HepG2 (cell line): ENCODE measurements around the gene PIP5K1C. TPM values are rescaled to one million over a fixed set of nuclear protein-coding genes. Genes with fewer than 3 reads are reported as not detected.

Experiments
- ATAC-seq: fragments of 200-7000 bp; cut with Tn5 transposase; 3 replicates; pipeline ENCODE4 v1.9.1; 2020; ENCODE audit warnings: mild to moderate bottlenecking, moderate library complexity
- BruUV-seq: library from RNA; stranded (reverse); fragments of 400-500 nt; replicated peaks from 2 replicates; lab custom pipeline; 2021; lab: Mats Ljungman, UMichigan
- CTCF ChIA-PET: fragments of 300-600 bp; formaldehyde crosslinking; extraction: SDS; loops from one replicate; lab custom pipeline; 2021; ENCODE audit warnings: low total read pairs, inconsistent platforms, low intra/inter-chr PET ratio; lab: Yijun Ruan, JAX
- POLR2A ChIA-PET: fragments of 350-600 bp; sonication (Branson Sonifier 250); formaldehyde crosslinking; loops from one replicate; lab custom pipeline; 2020; ENCODE audit warnings: antibody characterized with exemption, inconsistent platforms; lab: Yijun Ruan, JAX
- DNase-seq: peaks from one replicate; pipeline ENCODE4 v3.0.0-alpha.2; 2015; ENCODE audit warnings: low spot score
- FAIRE-seq: peaks from 3 replicates; lab custom pipeline; 2011; peaks lifted over from hg19 to GRCh38; lab: Jason Lieb, UNC
- H2AFZ ChIP-seq: one replicate; pipeline ENCODE4 v1.6.1; 2011; ENCODE audit warnings: low read length, inconsistent platforms
- H3K27ac ChIP-seq: fragments of 300-600 bp; 3 replicates; pipeline ENCODE4 v1.8.0; 2011; ENCODE audit warnings: mixed run types, mild to moderate bottlenecking, mixed read lengths, low read length, inconsistent platforms; ENCODE audit not compliant: insufficient read depth; ENCODE audit errors: extremely low read length
- H3K27me3 ChIP-seq, 2 experiments: fragments of 200-600 bp in 1 of 2; 2 replicates in 1 of 2; 3 replicates in 1 of 2; pipeline versions ENCODE4 v1.6.0 to v1.8.0; 2011; ENCODE audit warnings: low read length in 2 of 2, mild to moderate bottlenecking in 2 of 2, moderate library complexity in 2 of 2, inconsistent platforms in 1 of 2; ENCODE audit not compliant: insufficient read depth in 2 of 2, control insufficient read depth in 1 of 2
- H3K36me3 ChIP-seq, 2 experiments: fragments of 200-600 bp in 1 of 2; replicated peaks in 1 of 2; 2 replicates in 1 of 2; 3 replicates in 1 of 2; pipeline versions ENCODE4 v1.5.1 to v1.8.0; 2011; ENCODE audit warnings: low read length in 2 of 2, inconsistent platforms in 1 of 2; ENCODE audit not compliant: insufficient read depth in 2 of 2, control insufficient read depth in 1 of 2
- H3K4me1 ChIP-seq: 2 replicates; pipeline ENCODE4 v1.5.1; 2012; ENCODE audit warnings: low read length, inconsistent platforms; ENCODE audit not compliant: insufficient read depth
- H3K4me2 ChIP-seq: 2 replicates; pipeline ENCODE4 v1.6.0; 2011; ENCODE audit warnings: low read depth, low read length, inconsistent platforms
- H3K4me3 ChIP-seq, 3 experiments: fragments of 200-600 bp in 1 of 3; sonication (generic), shearing (Covaris generic) in 1 of 3; replicated peaks in 1 of 3; 2 replicates each; pipeline ENCODE4 v1.5.1; 2011 to 2016; ENCODE audit warnings: low read length in 3 of 3, inconsistent platforms in 2 of 3, low read depth in 2 of 3, mild to moderate bottlenecking in 2 of 3, control low read depth in 1 of 3, mixed read lengths in 1 of 3; ENCODE audit not compliant: insufficient read depth in 1 of 3
- H3K79me2 ChIP-seq: one replicate; pipeline ENCODE4 v1.6.1; 2011; ENCODE audit warnings: low read length, inconsistent platforms; ENCODE audit not compliant: insufficient read depth
- H3K9ac ChIP-seq: 2 replicates; pipeline ENCODE4 v1.6.0; 2011; ENCODE audit warnings: mild to moderate bottlenecking, low read depth, low read length, inconsistent platforms; ENCODE audit not compliant: insufficient read depth
- H3K9me3 ChIP-seq: 2 replicates; pipeline ENCODE4 v1.5.1; 2012; ENCODE audit warnings: mild to moderate bottlenecking, low read length
- H4K20me1 ChIP-seq: 2 replicates; pipeline ENCODE4 v1.6.0; 2011; ENCODE audit warnings: inconsistent platforms, mild to moderate bottlenecking, low read length, moderate library complexity; ENCODE audit not compliant: insufficient read depth
- CREM ChIP-seq, 2 experiments: sonication (generic) in 1 of 2; formaldehyde crosslinking in 1 of 2; IDR thresholded peaks; 2 replicates each; pipeline versions ENCODE4 v1.4.0 to v1.6.1; 2016 to 2020; ENCODE audit warnings: antibody characterized with exemption in 1 of 2, mild to moderate bottlenecking in 1 of 2, missing genetic modification reagents in 1 of 2
- HOMEZ ChIP-seq: IDR thresholded peaks from 2 replicates; pipeline ENCODE4 v1.6.1; 2016; ENCODE audit warnings: low read depth
- MAFK ChIP-seq, 2 experiments: IDR thresholded peaks in 1 of 2; conservative IDR thresholded peaks in 1 of 2; 2 replicates each; pipeline ENCODE4 v1.6.1; 2011; ENCODE audit warnings: improper control_type of control experiment in 2 of 2, low read length in 2 of 2
- ZFP82 ChIP-seq: sonication (generic); formaldehyde crosslinking; IDR thresholded peaks from 2 replicates; pipeline ENCODE4 v1.5.1; 2020; ENCODE audit warnings: mild to moderate bottlenecking, missing genetic modification reagents, borderline replicate concordance
- ZNF746 ChIP-seq: sonication (generic); formaldehyde crosslinking; IDR thresholded peaks from 2 replicates; pipeline ENCODE4 v1.8.0; 2022; ENCODE audit warnings: mild to moderate bottlenecking, missing genetic modification reagents
- ZNF770 ChIP-seq: sonication (generic); formaldehyde crosslinking; IDR thresholded peaks from 2 replicates; pipeline ENCODE4 v1.5.0; 2020; ENCODE audit warnings: mild to moderate bottlenecking, missing genetic modification reagents
- WGBS: methylation state at CpG from one replicate; pipeline ENCODE4 v1.1.6; 2017; ENCODE audit warnings: low lambda C conversion rate; 5-methylcytosine and 5-hydroxymethylcytosine counted together
- in situ Hi-C: cut with HindIII; loops from 2 replicates; pipeline ENCODE4 v1.10.0; 2017; ENCODE audit warnings: low pct_unique_long_range_greater_than_20kb; ENCODE audit not compliant: extremely low pct_ligation_motif_present
- intact Hi-C: fragments of 100-400 bp; cut with micrococcal nuclease; formaldehyde crosslinking; loops from one replicate; pipeline ENCODE4 v1.10.0; 2022; ENCODE audit not compliant: unreplicated experiment
- polyA plus RNA-seq, 8 experiments: library from polyadenylated mRNA; depleted of rRNA in 3 of 8; stranded (reverse) in 7 of 8; unstranded in 1 of 8; fragments of >200 nt; fragmentation: Illumina TruSeq in 4 of 8; extraction: Trizol in 4 of 8; gene quantifications; 2 replicates each; pipeline versions ENCODE4 v1.2.1 to v1.2.3, GENCODE V29; 2011 to 2016; ENCODE audit warnings: low read depth in 4 of 8, missing spikeins in 1 of 8, mixed read lengths in 1 of 8; ENCODE audit not compliant: insufficient read depth in 1 of 8
- total RNA-seq, 5 experiments: library from RNA; depleted of rRNA; stranded (reverse); fragments of >200 nt; fragmentation: Illumina TruSeq; extraction: Trizol; gene quantifications; 2 replicates each; pipeline ENCODE4 v1.2.3, GENCODE V29; 2016; ENCODE audit warnings: low read depth in 1 of 5

The PIP5K1C gene
- total and polyA plus RNA-seq, 2 of the 13 experiments (the other 11 are each of a cell fraction or from before 2014, with no cell fraction given), result 3.6 to 4.3 TPM

GRCh38 chr19:3712663-3713611 lies 12.7 kb upstream of the PIP5K1C start:
- in situ Hi-C loops (no loop called here), intact Hi-C loops (no loop called here)
- Histone ChIP-seq H3K27me3 (no peaks in the 10 kb centered on the region), H3K4me2 (no peak overlapping the region), H3K4me1 (peaks cover 52% of the 10 kb centered on the region), H3K36me3 (no peaks in the 10 kb centered on the region), H3K9ac (no peak overlapping the region), H3K9me3 (no peaks in the 10 kb centered on the region), H2AFZ (no peak overlapping the region), H3K27ac (peak overlapping the region; percentile 48), H4K20me1 (no peaks in the 10 kb centered on the region), H3K4me3 (no peak overlapping the region), H3K79me2 (no peaks in the 10 kb centered on the region)
- DNase-seq, result no peak
- WGBS, result 60% methylated on average over 23 of the region's 23 CpGs
- POLR2A ChIA-PET, result no interaction called here
- no peak for ATAC-seq
- no peak for FAIRE-seq
- TF ChIP-seq ZFP82 (no peak), ZNF770 (CRISPR knock-in tag) (peak; percentile 93)
- CTCF ChIA-PET, result no interaction called here
- BruUV-seq, result no TSS peak

GRCh38 chr19:3710265-3710812 lies 10.1 kb upstream of the PIP5K1C start:
- DNase-seq (peak; percentile 90), FAIRE-seq (peak; percentile 92), ATAC-seq (peak; percentile 76)
- Histone ChIP-seq H3K4me1 (peaks cover 60% of the 10 kb centered on the region), H3K9me3 (no peaks in the 10 kb centered on the region), H3K27ac (peak overlapping the region; percentile 46), H3K4me3 (peak overlapping the region in 1 of 3 experiments; percentile 7; a peak in 1 of 6 replicates), H3K79me2 (no peaks in the 10 kb centered on the region), H4K20me1 (no peaks in the 10 kb centered on the region), H3K36me3 (no peaks in the 10 kb centered on the region), H3K4me2 (peak overlapping the region; percentile 56), H2AFZ (no peak overlapping the region), H3K9ac (no peak overlapping the region; the same call in 1 of the 2 replicates), H3K27me3 (no peaks in the 10 kb centered on the region)
- CTCF ChIA-PET, result no interaction called here
- intact Hi-C loops, result no loop called here
- no TSS peak for BruUV-seq
- POLR2A ChIA-PET, result interaction anchor here (0.8 to 1.2 kb wide), 3 partner anchors 12 to 53 kb away, joined by 3 to 4 read pairs (median 3); no protein-coding TSS in a partner anchor
- 19% methylated on average over 13 of the region's 20 CpGs for WGBS
- in situ Hi-C loops, result no loop called here
- TF ChIP-seq CREM (IDR thresholded peaks at IDR 0.05) (peak; percentile 49; the same call in 1 of the 2 replicates), CREM (CRISPR knock-in tag; IDR thresholded peaks at IDR 0.05) (no peak), MAFK (conservative IDR thresholded peaks at IDR 0.05 in 1 of 2, IDR thresholded peaks at IDR 0.05 in 1 of 2; ENCODE audit: low read length in 2 of 2) (no peak), HOMEZ (peak; percentile 46; the same call in 1 of the 2 replicates), ZNF746 (CRISPR knock-in tag) (0 out of 2 replicates have a peak, but pooled peaks have one; percentile 40)
